H1 (cell line): ENCODE data around the gene PTPN7. TPM values are rescaled to one million over a fixed set of nuclear protein-coding genes. Genes with fewer than 3 reads are reported as not detected.
A peak's percentile ranks its signal among the peaks of the same experiment; 100 is the strongest.

Experiments used
- BACH1 ChIP-seq: IDR thresholded peaks from 2 replicates; pipeline ENCODE4 v1.6.1; 2012; ENCODE audit warnings: low read length, improper control_type of control experiment
- BCL11A ChIP-seq, 2 experiments: IDR thresholded peaks; one replicate each; pipeline ENCODE4 v1.6.1; 2011; ENCODE audit warnings: low read depth in 2 of 2, low read length in 2 of 2, mild to moderate bottlenecking in 2 of 2
- CBX5 ChIP-seq: fragments of 300-800, 300-1000 bp; sonication (generic); IDR thresholded peaks from 2 replicates; pipeline ENCODE4 v1.7.1; 2016; ENCODE audit warnings: antibody characterized with exemption, low read length, low read depth
- CHD2 ChIP-seq: IDR thresholded peaks from 2 replicates; pipeline ENCODE4 v1.6.1; 2012; ENCODE audit warnings: low read length, improper control_type of control experiment
- CREB1 ChIP-seq: IDR thresholded peaks from 2 replicates; pipeline ENCODE4 v1.6.1; 2012; ENCODE audit warnings: inconsistent platforms
- E2F6 ChIP-seq: IDR thresholded peaks from 2 replicates; pipeline ENCODE4 v1.6.1; 2012; ENCODE audit warnings: inconsistent platforms
- POLR2AphosphoS5 ChIP-seq: IDR thresholded peaks from 2 replicates; pipeline ENCODE4 v1.6.1; 2011; ENCODE audit warnings: low read depth, low read length
- RAD21 ChIP-seq, 2 experiments: IDR thresholded peaks in 1 of 2; conservative IDR thresholded peaks in 1 of 2; 2 replicates each; pipeline ENCODE4 v1.6.1; 2011; ENCODE audit warnings: low read depth in 2 of 2, low read length in 2 of 2, improper control_type of control experiment in 1 of 2, inconsistent platforms in 1 of 2, mild to moderate bottlenecking in 1 of 2, moderate library complexity in 1 of 2
- SRF ChIP-seq: IDR thresholded peaks from 2 replicates; pipeline ENCODE4 v1.6.1; 2011; ENCODE audit warnings: mild to moderate bottlenecking, low read depth, low read length, moderate library complexity
- YY1 ChIP-seq: IDR thresholded peaks from 2 replicates; pipeline ENCODE4 v1.6.1; 2011; ENCODE audit warnings: low read depth, mild to moderate bottlenecking, low read length
- polyA plus RNA-seq, 7 experiments: library from polyadenylated mRNA; depleted of rRNA in 3 of 7; stranded (reverse) in 5 of 7; unstranded in 2 of 7; fragments of >200 nt in 5 of 7; fragments of 200-250 nt in 2 of 7; gene quantifications; 1 replicate in 5 of 7; 2 replicates in 1 of 7; 4 replicates in 1 of 7; pipeline versions ENCODE4 v1.2.1 to v1.2.3, GENCODE V29; 2011 to 2013; ENCODE audit warnings: missing spikeins in 2 of 7, mixed read lengths in 2 of 7
- total RNA-seq: library from RNA; stranded (reverse); fragmentation: NEBNext Ultra II Directional; extraction: Animal tissue kit (Norgen Biotek cat#: 25700); gene quantifications from 2 replicates; pipeline ENCODE4 v1.2.1, GENCODE V29; 2021

Gene PTPN7
- total and polyA plus RNA-seq, 2 of the 8 experiments (the other 6 are each of a cell fraction or from before 2014, with no cell fraction given) = 0.20 TPM; not detected in 1

- TF ChIP-seq CREB1 = 0 out of 2 replicates have a peak, but pooled peaks have one; percentile 20
- no peak for TF ChIP-seq E2F6
- 0 out of 2 replicates have a peak, but pooled peaks have one; percentile 67 for TF ChIP-seq YY1
- TF ChIP-seq SRF = no peak
- TF ChIP-seq RAD21 (IDR thresholded peaks at IDR 0.05 in 1 of 2, conservative IDR thresholded peaks at IDR 0.05 in 1 of 2; ENCODE audit: low read depth in 2 of 2, low read length in 2 of 2) = peak; percentile 57 to 65
- TF ChIP-seq BCL11A (IDR thresholded peaks at IDR 0.05; ENCODE audit: low read depth in 2 of 2, low read length in 2 of 2) = no peak
- no peak for TF ChIP-seq CHD2
- TF ChIP-seq POLR2AphosphoS5 = no peak
- TF ChIP-seq CBX5 = no peak
- TF ChIP-seq BACH1 = 0 out of 2 replicates have a peak, but pooled peaks have one; percentile 13
Measured at GRCh38 chr1:202154766-202155477, 5.5 kb downstream of the PTPN7 start (continued).
